Neuronal stem cell (in vitro differentiated cells): ENCODE measurements around the gene AGPAT1.

Source experiments
- DNase-seq: peaks from one replicate; pipeline ENCODE4 v3.0.0-alpha.2; 2013; ENCODE audit warnings: low spot score
- H2AFZ ChIP-seq: one replicate; pipeline ENCODE4 v1.6.1; 2013; ENCODE audit warnings: mild to moderate bottlenecking, low read length, inconsistent platforms
- H2AK5ac ChIP-seq: 2 replicates; pipeline ENCODE4 v1.6.1; 2013; ENCODE audit warnings: low read depth, mild to moderate bottlenecking, inconsistent platforms, low read length, moderate library complexity, mixed read lengths
- H2BK120ac ChIP-seq: 2 replicates; pipeline ENCODE4 v1.6.1; 2013; ENCODE audit warnings: low read depth, mild to moderate bottlenecking, inconsistent platforms, low read length, moderate library complexity, mixed read lengths
- H2BK12ac ChIP-seq: one replicate; pipeline ENCODE4 v1.6.1; 2013; ENCODE audit warnings: low read length, inconsistent platforms
- H2BK15ac ChIP-seq: 2 replicates; pipeline ENCODE4 v1.6.1; 2013; ENCODE audit warnings: mild to moderate bottlenecking, low read length, inconsistent platforms, mixed read lengths
- H2BK5ac ChIP-seq: one replicate; pipeline ENCODE4 v1.6.1; 2013; ENCODE audit warnings: inconsistent platforms, mild to moderate bottlenecking, low read length, moderate library complexity
- H3K14ac ChIP-seq: one replicate; pipeline ENCODE4 v1.6.1; 2013; ENCODE audit warnings: low read length, inconsistent platforms
- H3K18ac ChIP-seq: 2 replicates; pipeline ENCODE4 v1.6.1; 2013; ENCODE audit warnings: low read length, inconsistent platforms
- H3K23ac ChIP-seq: 2 replicates; pipeline ENCODE4 v1.6.1; 2013; ENCODE audit warnings: low read depth, mild to moderate bottlenecking, mixed read lengths, low read length, inconsistent platforms; ENCODE audit not compliant: poor library complexity
- H3K27ac ChIP-seq: replicated peaks from 3 replicates; pipeline ENCODE4 v1.5.1; 2013; ENCODE audit warnings: low read length, inconsistent platforms
- H3K27me3 ChIP-seq, 3 experiments: 2 replicates each; pipeline ENCODE4 v1.6.1; 2013; ENCODE audit warnings: low read length in 3 of 3, mild to moderate bottlenecking in 2 of 3, inconsistent platforms in 1 of 3, low read depth in 1 of 3, mixed read lengths in 1 of 3, moderate library complexity in 1 of 3; ENCODE audit not compliant: control insufficient read depth in 3 of 3, insufficient read depth in 3 of 3
- H3K36me3 ChIP-seq, 2 donors: replicated peaks in 1 of 2; 2 replicates each; pipeline ENCODE4 v1.6.1; 2013; ENCODE audit warnings: low read length in 2 of 2; ENCODE audit not compliant: control insufficient read depth in 2 of 2, insufficient read depth in 2 of 2
- H3K4ac ChIP-seq: 2 replicates; pipeline ENCODE4 v1.6.1; 2013; ENCODE audit warnings: inconsistent platforms, mild to moderate bottlenecking, low read length, moderate library complexity
- H3K4me1 ChIP-seq, 2 donors: 1 replicate in 1 of 2; 2 replicates in 1 of 2; pipeline ENCODE4 v1.6.1; 2013; ENCODE audit warnings: low read length in 2 of 2, low read depth in 1 of 2; ENCODE audit not compliant: control insufficient read depth in 2 of 2, insufficient read depth in 1 of 2
- H3K4me2 ChIP-seq: one replicate; pipeline ENCODE4 v1.6.1; 2013; ENCODE audit warnings: mild to moderate bottlenecking, low read length, inconsistent platforms; ENCODE audit not compliant: insufficient read depth, poor library complexity, severe bottlenecking
- H3K4me3 ChIP-seq, 2 donors: 2 replicates each; pipeline ENCODE4 v1.5.1; 2013; ENCODE audit warnings: low read length in 2 of 2, mild to moderate bottlenecking in 2 of 2, inconsistent platforms in 1 of 2, moderate library complexity in 1 of 2
- H3K79me1 ChIP-seq: one replicate; pipeline ENCODE4 v1.6.1; 2013; ENCODE audit warnings: low read depth, mild to moderate bottlenecking, inconsistent platforms, low read length, moderate library complexity
- H3K9ac ChIP-seq: one replicate; pipeline ENCODE4 v1.6.1; 2013; ENCODE audit warnings: mild to moderate bottlenecking, low read depth, low read length, inconsistent platforms; ENCODE audit not compliant: poor library complexity
- H3K9me3 ChIP-seq, 2 donors: replicated peaks in 1 of 2; 2 replicates each; pipeline versions ENCODE3 to v1.6.1; 2013; ENCODE audit warnings: low read length in 2 of 2, mild to moderate bottlenecking in 2 of 2, inconsistent platforms in 1 of 2, low read depth in 1 of 2, mixed read lengths in 1 of 2, moderate library complexity in 1 of 2; ENCODE audit not compliant: control insufficient read depth in 2 of 2, insufficient read depth in 1 of 2
- H4K8ac ChIP-seq: one replicate; pipeline ENCODE4 v1.6.1; 2013; ENCODE audit warnings: low read depth, mild to moderate bottlenecking, inconsistent platforms, low read length, moderate library complexity
- H4K91ac ChIP-seq: one replicate; pipeline ENCODE4 v1.6.1; 2013; ENCODE audit warnings: low read length, low read depth, mild to moderate bottlenecking, inconsistent platforms; ENCODE audit not compliant: poor library complexity
- WGBS, 2 donors: extraction: QIAGEN DNeasy Blood & Tissue Kit; methylation state at CpG; one replicate each; pipeline ENCODE4 v1.1.7; 2013; ENCODE audit warnings: missing lambda C conversion rate in 2 of 2, mixed read lengths in 1 of 2; ENCODE audit not compliant: insufficient read length in 2 of 2, insufficient replicate concordance in 1 of 2; ENCODE audit errors: extremely low coverage in 2 of 2; 5-methylcytosine and 5-hydroxymethylcytosine counted together

AGPAT1 gene

GRCh38 chr6:32183483-32184083 is 7.7 kb upstream of the AGPAT1 start:
- Histone ChIP-seq H3K4me3 (no peak overlapping the region), H2AFZ (no peak overlapping the region), H3K4me2 (no peak overlapping the region), H3K4ac (no peak overlapping the region), H3K79me1 (peaks cover 7% of the 10 kb centered on the region), H3K27ac (no peak overlapping the region), H3K9me3 (no peaks in the 10 kb centered on the region), H4K8ac (no peak overlapping the region), H2AK5ac (no peak overlapping the region), H2BK12ac (no peak overlapping the region), H2BK15ac (no peak overlapping the region), H3K4me1 (peaks cover 5 to 9% of the 10 kb centered on the region in 2 donors), H3K9ac (no peak overlapping the region), H2BK120ac (no peak overlapping the region), H3K14ac (no peak overlapping the region), H2BK5ac (no peak overlapping the region), H3K23ac (no peak overlapping the region), H4K91ac (no peak overlapping the region), H3K18ac (no peak overlapping the region), H3K36me3 (peaks cover 39 to 74% of the 10 kb centered on the region in 2 donors), H3K27me3 (no peaks in the 10 kb centered on the region)
- no CpG with 5 or more reads among the region's 15 CpGs for WGBS, 2 donors
- DNase-seq, result no peak

GRCh38 chr6:32183030-32183429 is 7.1 kb upstream of the AGPAT1 start:
- H3K9me3 ChIP-seq, result no peaks in the 10 kb centered on the region
- peaks cover 6% of the 10 kb centered on the region for H3K79me1 ChIP-seq
- H3K9ac ChIP-seq, result no peak overlapping the region
- H3K23ac ChIP-seq, result no peak overlapping the region
- DNase-seq, result no peak
- no peak overlapping the region for H3K14ac ChIP-seq
- H4K8ac ChIP-seq, result no peak overlapping the region
- no peak overlapping the region for H2BK12ac ChIP-seq
- H3K4me3 ChIP-seq, result no peak overlapping the region
- no peak overlapping the region for H3K4ac ChIP-seq
- no peak overlapping the region for H3K4me2 ChIP-seq
- peaks cover 2 to 6% of the 10 kb centered on the region in 2 donors for H3K4me1 ChIP-seq
- H2BK5ac ChIP-seq, result no peak overlapping the region
- H3K27me3 ChIP-seq, result no peaks in the 10 kb centered on the region
- no peak overlapping the region for H3K18ac ChIP-seq
- no CpG with 5 or more reads among the region's 3 CpGs for WGBS, 2 donors
- peaks cover 39 to 73% of the 10 kb centered on the region in 2 donors for H3K36me3 ChIP-seq
- no peak overlapping the region for H3K27ac ChIP-seq
- H2BK15ac ChIP-seq, result no peak overlapping the region
- no peak overlapping the region for H2AFZ ChIP-seq
- no peak overlapping the region for H4K91ac ChIP-seq
- no peak overlapping the region for H2AK5ac ChIP-seq
- H2BK120ac ChIP-seq, result no peak overlapping the region

GRCh38 chr6:32182555-32182981 is 6.7 kb upstream of the AGPAT1 start:
- H3K4me2 ChIP-seq, result no peak overlapping the region
- H2BK15ac ChIP-seq, result no peak overlapping the region
- no peaks in the 10 kb centered on the region for H3K27me3 ChIP-seq
- no peak overlapping the region for H3K4me3 ChIP-seq
- peaks cover 3% of the 10 kb centered on the region for H3K79me1 ChIP-seq
- H3K9me3 ChIP-seq, result no peaks in the 10 kb centered on the region
- peaks cover 36 to 68% of the 10 kb centered on the region in 2 donors for H3K36me3 ChIP-seq
- H2AFZ ChIP-seq, result no peak overlapping the region
- no peak overlapping the region for H3K14ac ChIP-seq
- H2BK5ac ChIP-seq, result no peak overlapping the region
- DNase-seq, result no peak
- H3K23ac ChIP-seq, result no peak overlapping the region
- no peak overlapping the region for H4K8ac ChIP-seq
- H3K4me1 ChIP-seq, result peaks cover 2 to 4% of the 10 kb centered on the region in 2 donors
- no peak overlapping the region for H3K18ac ChIP-seq
- WGBS, 2 donors, result no CpG with 5 or more reads among the region's 10 CpGs
- H2BK120ac ChIP-seq, result no peak overlapping the region
- no peak overlapping the region for H3K27ac ChIP-seq
- no peak overlapping the region for H2BK12ac ChIP-seq
- no peak overlapping the region for H4K91ac ChIP-seq
- no peak overlapping the region for H2AK5ac ChIP-seq
- no peak overlapping the region for H3K9ac ChIP-seq
- no peak overlapping the region for H3K4ac ChIP-seq

- WGBS, 2 donors, result no CpG with 5 or more reads among the region's 10 CpGs
- H3K23ac ChIP-seq, result peak overlapping the region; percentile 62
- no peak overlapping the region for H3K18ac ChIP-seq
- DNase-seq, result no peak
- no peak overlapping the region for H2BK5ac ChIP-seq
- H4K91ac ChIP-seq, result no peak overlapping the region
- H2BK12ac ChIP-seq, result no peak overlapping the region
- H3K4me3 ChIP-seq, result no peak overlapping the region
- no peak overlapping the region for H3K14ac ChIP-seq
- no peak overlapping the region for H4K8ac ChIP-seq
- no peak overlapping the region for H2AK5ac ChIP-seq
- no peak overlapping the region for H3K27ac ChIP-seq
- H2BK15ac ChIP-seq, result no peak overlapping the region
- no peaks in the 10 kb centered on the region for H3K27me3 ChIP-seq
- no peak overlapping the region for H3K4me2 ChIP-seq
- no peak overlapping the region for H2AFZ ChIP-seq
- peaks cover 30 to 63% of the 10 kb centered on the region in 2 donors for H3K36me3 ChIP-seq
- H3K4me1 ChIP-seq, result peaks cover 3 to 4% of the 10 kb centered on the region in 2 donors
- H3K9me3 ChIP-seq, result no peaks in the 10 kb centered on the region
- H3K9ac ChIP-seq, result no peak overlapping the region
- H3K4ac ChIP-seq, result no peak overlapping the region
- no peaks in the 10 kb centered on the region for H3K79me1 ChIP-seq
- H2BK120ac ChIP-seq, result no peak overlapping the region
These were observed 6.1 kb upstream of the AGPAT1 start for GRCh38 chr6:32181915-32182529.
